Measurements from ENCODE around the gene GPANK1.

The GPANK1 gene

DNA sequence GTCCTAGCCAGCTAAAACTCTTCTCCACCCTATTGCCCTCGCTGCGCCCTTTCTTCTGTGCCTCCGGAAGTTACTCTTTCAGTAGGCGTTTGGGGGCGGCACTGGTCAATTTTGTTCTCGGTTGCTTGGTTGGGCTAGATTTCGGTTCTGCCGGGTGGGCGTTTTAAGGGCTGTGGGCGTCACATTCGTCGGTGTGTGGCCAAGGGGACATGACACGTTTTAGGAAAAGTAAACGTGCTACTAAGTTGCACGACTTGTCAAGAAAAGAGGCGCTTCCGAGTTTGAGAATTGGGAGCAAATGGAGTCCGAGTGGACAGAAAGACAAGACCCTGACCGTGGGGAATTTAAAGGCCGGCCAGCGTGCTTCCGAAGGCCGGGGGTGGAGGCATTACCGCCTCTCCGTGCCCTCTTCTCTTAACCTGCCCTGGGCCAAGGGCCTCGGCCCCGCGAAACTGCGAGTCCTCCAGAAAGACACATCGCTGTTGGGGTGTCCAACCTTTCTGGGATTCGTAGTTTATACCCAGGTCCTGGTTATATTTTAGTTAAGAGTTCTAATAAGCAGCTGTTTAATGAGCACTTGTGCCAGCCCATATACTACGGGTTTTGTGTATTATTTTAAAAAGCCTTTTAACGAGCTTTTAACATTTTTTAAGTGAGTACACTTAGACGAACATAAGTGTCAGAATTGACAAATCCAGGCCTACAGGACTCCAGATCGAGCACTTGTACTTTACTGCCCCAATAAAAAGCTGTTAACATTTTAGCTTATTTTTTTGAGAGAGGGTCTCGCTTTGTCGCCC lies 11.7 kb downstream of the GPANK1 start:
- TF ChIP-seq, protein P1, sequence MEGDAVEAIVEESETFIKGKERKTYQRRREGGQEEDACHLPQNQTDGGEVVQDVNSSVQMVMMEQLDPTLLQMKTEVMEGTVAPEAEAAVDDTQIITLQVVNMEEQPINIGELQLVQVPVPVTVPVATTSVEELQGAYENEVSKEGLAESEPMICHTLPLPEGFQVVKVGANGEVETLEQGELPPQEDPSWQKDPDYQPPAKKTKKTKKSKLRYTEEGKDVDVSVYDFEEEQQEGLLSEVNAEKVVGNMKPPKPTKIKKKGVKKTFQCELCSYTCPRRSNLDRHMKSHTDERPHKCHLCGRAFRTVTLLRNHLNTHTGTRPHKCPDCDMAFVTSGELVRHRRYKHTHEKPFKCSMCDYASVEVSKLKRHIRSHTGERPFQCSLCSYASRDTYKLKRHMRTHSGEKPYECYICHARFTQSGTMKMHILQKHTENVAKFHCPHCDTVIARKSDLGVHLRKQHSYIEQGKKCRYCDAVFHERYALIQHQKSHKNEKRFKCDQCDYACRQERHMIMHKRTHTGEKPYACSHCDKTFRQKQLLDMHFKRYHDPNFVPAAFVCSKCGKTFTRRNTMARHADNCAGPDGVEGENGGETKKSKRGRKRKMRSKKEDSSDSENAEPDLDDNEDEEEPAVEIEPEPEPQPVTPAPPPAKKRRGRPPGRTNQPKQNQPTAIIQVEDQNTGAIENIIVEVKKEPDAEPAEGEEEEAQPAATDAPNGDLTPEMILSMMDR (IDR thresholded peaks at IDR 0.05; ENCODE audit: low read depth, low read length) = no peak
- peak overlapping the region; percentile 83 to 93 for H3K4me3 ChIP-seq (replicated peaks in 1 of 2; ENCODE audit: low read depth in 2 of 2, low read length in 2 of 2)
- peak in 1 of 2 donors; percentile 94 for DNase-seq (ENCODE audit: low read depth in 2 of 2)

GRCh38 chr6:31651602-31652191 lies 13.1 kb downstream of the GPANK1 start:
- peak overlapping the region; percentile 83 to 93 for H3K4me3 ChIP-seq (replicated peaks in 1 of 2; ENCODE audit: low read depth in 2 of 2, low read length in 2 of 2)
- DNase-seq (ENCODE audit: low read depth in 2 of 2) = peak; percentile 76 to 84
- TF ChIP-seq, protein P1 (IDR thresholded peaks at IDR 0.05; ENCODE audit: low read depth, low read length) = no peak

DNA sequence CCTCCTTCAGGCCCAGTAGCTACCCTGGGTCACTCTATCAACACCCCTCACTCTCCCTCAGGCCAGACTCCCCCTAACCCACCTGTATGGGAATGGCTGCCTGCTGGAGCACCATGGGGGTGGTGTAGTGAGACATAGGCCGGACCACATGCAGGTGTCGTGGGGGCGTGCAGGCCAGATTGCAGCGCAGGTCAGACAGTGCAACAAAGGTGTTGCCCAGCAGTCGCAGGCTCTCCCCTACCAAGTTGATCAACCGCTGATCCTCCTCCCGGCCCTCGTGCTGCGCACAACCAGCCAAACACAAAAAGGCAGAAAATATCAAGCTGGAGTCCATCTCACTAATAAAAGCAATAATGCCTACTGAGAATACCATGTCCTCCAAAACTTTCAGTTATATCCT lies 19.5 kb downstream of the GPANK1 start:
- DNase-seq (ENCODE audit: low read depth in 2 of 2) = no peak
- no peak overlapping the region for H3K4me3 ChIP-seq (replicated peaks in 1 of 2; ENCODE audit: low read depth in 2 of 2, low read length in 2 of 2)
- TF ChIP-seq, protein P1 (IDR thresholded peaks at IDR 0.05; ENCODE audit: low read depth, low read length) = no peak

GRCh38 chr6:31643818-31644454 lies 20.9 kb downstream of the GPANK1 start:
- DNase-seq (ENCODE audit: low read depth in 2 of 2) = no peak
- no peak overlapping the region for H3K4me3 ChIP-seq (replicated peaks in 1 of 2; ENCODE audit: low read depth in 2 of 2, low read length in 2 of 2)
- TF ChIP-seq, protein P1 (IDR thresholded peaks at IDR 0.05; ENCODE audit: low read depth, low read length) = no peak

DNA sequence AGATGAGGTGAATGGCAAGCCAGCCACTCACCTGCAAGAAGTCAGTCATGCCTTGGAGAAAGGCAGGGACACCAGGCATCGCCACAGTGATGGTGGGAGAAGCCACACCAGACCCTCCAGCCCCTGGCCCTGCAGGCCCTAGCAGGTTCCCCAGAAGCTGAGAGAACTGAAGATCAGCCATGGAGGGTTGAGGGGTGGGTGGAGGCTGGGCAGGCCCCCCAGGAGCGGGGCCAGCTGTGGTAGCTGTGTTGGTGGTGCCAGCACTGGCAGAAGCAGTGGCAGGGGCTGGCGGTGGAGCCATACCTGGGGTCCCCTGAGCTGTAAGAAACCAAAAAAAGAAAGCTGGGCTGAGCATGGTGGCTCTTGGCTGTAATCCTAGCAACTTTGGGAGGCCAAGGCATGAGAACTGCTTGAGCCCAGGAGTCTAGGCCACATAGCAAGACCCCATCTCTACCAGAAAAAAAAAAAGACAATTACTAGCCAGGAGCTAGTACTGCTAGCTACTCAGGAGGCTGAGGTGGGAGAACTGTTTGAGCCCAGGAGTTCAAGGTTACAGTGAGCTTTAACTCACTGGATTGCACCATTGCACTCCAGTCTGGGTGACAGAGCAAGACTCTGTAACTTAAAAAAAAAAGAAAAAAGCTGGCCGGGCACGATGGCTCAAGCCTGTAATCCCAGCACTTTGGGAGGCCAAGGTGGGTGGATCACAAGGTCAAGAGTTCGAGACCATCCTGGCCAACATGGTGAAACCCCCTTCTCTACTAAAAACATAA lies 21.8 kb downstream of the GPANK1 start:
- TF ChIP-seq, protein P1 (IDR thresholded peaks at IDR 0.05; ENCODE audit: low read depth, low read length) = no peak
- no peak for DNase-seq (ENCODE audit: low read depth in 2 of 2)
- H3K4me3 ChIP-seq (replicated peaks in 1 of 2; ENCODE audit: low read depth in 2 of 2, low read length in 2 of 2) = no peak overlapping the region

- TF ChIP-seq, protein P1 (IDR thresholded peaks at IDR 0.05; ENCODE audit: low read depth, low read length) = no peak
- no peak for DNase-seq (ENCODE audit: low read depth in 2 of 2)
- H3K4me3 ChIP-seq (replicated peaks in 1 of 2; ENCODE audit: low read depth in 2 of 2, low read length in 2 of 2) = no peak overlapping the region
Measured at GRCh38 chr6:31641370-31641769, 23.4 kb downstream of the GPANK1 start.
